Stimulated activated CD4-positive, alpha-beta T cell treated with anti-CD3 and anti-CD28 coated beads, Interleukin-1b, Interleukin-23, amount 100 ng/mL, for 48 hours (primary cell): ENCODE measurements around the gene PHTF1.
"Not testable (repeated sequence)": the region's sequence is repeated elsewhere in the genome, so short reads cannot be mapped to it uniquely, and the experiment has no call there.

Source experiments
- DNase-seq: peaks from one replicate; pipeline ENCODE4 v3.0.0-alpha.2; 2020

PHTF1 gene

GRCh38 chr1:113777561-113777960 is 18.3 kb upstream of the PHTF1 start:
- DNase-seq, result no peak

DNA sequence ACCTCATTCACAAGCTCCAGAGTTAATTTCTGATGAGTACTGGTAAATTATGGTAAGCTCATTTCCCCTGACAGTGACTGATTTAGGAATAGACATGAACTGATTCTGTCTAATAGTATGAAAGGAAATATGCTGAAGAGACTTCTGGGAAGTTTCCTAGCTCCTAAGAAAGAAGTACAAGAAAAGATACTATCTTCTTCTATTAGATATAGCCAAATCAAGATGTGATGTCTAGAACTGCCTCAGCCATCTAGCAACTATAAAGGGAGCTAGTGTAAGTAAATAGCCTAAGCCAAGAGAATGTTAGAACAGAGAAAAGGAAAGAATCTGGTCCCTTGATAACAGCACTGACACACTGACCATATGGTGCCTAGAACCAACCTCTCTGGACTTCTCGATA is 10.7 kb upstream of the PHTF1 start:
- no peak for DNase-seq

DNA sequence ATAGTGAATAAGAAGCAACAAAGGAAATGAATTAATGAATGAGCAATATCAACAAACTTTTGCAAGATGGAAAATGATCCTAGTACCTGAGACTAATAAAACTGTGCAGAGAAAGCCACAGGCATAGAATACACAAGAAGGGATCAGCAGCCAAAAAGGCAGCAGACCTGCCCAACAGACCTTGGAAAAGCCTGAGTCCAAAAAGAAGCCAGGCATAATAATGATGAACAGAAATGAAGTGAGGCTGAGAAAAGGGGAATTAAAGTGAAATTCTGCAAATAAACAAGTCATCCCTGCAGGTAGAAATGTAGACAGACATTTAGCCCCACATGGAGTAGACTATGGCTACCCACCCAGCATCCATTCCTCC is 10.3 kb upstream of the PHTF1 start:
- no peak for DNase-seq

DNA sequence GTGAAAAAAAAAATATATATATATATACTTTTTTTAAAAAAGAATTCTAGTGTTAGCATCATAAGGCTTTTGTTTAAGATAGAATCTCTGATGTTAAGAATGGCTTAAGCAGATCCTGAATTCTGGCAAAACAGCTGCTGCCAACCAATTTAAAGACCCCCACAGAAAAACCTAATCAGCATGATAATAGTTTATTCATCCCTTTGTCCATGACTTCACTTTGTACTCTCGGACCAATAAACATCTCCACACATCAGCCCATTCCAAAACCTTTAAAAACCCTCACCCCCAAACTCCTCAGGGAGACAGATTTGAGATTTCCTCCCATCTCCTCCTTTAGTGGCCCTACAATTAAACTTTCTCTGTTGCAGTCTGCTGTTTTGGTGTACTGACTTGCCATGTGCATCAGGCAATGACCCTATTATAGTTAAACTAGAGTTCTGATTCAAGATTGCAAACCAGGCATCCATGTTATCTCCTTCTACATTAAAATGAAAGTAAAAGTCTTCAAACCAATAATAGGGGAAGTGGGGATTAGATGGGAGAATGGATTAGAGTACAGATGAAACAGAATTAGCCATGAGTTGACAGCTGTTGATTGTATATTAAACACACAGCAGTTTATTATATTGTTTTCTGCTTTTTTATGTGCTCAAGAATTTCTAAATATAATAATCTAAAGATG is 9.8 kb upstream of the PHTF1 start:
- no peak for DNase-seq

DNA sequence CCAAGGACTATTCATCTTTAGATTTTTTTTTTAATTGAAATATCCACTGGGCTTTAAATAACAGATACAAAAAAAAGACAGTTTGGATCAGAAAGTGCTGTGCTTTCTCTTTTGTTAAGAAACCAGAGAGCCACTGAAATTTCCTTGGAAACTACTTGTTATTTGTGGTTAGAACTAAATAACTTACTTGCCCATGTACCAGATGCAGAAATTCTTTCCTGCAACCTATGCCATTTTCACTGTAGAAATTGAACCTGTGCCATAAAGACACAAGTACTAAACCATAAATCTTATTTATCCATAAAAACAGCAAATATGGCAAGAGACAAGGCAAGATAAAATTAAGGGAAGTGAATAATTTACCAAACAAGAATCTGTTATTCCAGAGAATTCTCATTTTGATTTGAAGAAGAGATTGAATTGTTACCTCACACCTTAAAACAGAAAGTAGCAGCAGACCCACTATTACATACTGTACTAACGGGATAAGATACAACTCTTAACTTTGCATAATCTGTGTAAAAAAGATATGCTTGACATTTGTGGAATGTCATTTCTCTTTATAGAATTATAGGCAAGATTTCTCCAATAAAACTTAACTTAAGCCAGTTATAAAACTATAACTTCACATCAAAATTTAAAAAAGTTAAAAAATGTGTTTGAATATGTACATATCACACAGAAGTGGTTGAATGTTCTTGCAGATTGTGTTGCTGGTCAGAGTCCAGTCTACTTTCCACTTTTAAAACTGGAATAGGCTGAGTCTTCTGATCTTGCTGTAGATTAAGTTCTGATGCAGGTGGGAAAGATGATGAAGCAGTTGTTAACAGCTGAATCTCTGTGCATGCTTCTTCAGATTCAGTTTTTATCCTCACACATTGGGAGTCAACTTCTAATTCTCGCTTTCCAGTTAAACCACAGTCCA is 6.3 kb upstream of the PHTF1 start:
- no peak for DNase-seq

DNA sequence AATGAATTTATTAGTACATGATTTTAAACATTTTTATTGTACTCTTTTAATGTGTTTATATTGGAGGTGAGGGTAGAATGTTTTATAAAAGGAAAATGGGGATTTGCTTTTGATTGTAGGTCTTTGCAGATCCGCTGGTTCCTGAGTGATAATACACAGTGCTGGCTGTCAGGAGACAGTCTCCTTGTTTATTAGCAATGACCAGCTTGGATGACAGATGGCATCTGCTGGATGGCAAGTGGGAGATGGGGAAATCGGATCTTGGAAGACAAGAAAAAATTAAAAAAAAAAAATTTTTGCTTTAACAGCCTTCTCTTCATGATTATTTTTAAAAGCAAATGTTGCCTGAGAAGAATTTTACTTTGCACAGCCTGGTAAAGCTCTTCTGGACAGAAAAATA is 4.4 kb upstream of the PHTF1 start:
- no peak for DNase-seq

DNA sequence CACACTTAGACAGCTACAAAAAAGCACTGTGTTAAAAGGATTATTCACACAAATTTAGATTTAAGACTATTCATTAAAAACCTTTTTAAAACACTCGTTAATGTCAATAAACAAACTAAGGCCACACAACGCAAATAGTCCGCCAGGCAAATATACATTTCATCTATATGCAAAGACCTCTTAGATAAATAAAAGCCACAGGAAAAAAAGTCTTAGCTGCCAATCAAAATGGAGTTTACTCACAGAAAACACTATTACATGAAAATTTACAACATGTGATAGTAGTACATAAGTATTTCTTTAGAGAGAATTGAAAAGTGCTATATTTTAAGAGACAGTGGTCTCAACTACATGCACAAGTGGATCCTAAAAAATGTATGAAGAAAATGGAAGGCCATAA is 2.7 kb upstream of the PHTF1 start:
- no peak for DNase-seq

DNA sequence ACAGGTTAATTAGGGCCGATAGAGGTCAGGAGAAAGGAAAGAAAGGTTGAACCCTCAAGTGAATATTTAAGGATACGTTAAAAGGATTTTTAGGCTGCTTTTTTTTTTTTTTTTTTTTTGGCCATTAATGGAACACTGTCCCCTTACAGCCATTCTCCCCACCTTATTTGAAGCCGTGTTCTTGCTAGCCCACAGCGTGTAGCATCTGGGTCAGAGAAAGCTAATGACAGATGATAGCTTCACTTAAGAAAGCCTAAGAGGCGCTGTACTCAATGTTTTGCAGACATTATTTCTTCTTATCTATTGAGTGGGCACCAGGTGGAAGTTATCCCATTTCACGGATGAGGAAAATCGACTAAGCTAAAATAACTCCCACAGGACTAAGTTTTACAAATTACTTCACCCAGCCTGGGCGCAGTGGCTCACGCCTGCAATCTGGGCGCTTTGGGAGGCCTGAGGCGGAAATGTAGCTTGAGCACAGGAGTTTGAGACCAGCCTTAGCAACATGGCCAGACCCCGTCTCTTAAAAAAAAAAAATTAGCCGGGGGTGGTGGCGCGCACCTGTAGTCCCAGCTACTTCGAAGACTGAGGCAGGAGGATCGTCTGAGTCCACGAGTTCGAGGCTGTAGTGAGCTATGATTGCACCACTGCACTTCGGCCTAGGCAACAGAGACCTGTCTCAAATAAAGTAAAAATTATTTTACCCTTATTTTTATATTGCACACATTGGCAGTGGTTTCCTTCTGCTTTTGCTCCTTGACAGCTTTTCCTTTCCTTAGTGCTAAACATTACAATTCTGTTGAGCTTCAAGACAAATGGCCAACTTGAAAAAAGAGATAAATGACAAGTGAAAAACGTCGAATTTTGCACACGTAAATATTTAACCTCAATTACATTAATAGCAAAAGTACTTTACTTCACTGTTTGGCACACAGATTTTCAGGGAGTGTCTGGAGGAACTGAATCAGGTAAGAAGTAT is 1.1 kb upstream of the PHTF1 start:
- DNase-seq, result no peak

DNA sequence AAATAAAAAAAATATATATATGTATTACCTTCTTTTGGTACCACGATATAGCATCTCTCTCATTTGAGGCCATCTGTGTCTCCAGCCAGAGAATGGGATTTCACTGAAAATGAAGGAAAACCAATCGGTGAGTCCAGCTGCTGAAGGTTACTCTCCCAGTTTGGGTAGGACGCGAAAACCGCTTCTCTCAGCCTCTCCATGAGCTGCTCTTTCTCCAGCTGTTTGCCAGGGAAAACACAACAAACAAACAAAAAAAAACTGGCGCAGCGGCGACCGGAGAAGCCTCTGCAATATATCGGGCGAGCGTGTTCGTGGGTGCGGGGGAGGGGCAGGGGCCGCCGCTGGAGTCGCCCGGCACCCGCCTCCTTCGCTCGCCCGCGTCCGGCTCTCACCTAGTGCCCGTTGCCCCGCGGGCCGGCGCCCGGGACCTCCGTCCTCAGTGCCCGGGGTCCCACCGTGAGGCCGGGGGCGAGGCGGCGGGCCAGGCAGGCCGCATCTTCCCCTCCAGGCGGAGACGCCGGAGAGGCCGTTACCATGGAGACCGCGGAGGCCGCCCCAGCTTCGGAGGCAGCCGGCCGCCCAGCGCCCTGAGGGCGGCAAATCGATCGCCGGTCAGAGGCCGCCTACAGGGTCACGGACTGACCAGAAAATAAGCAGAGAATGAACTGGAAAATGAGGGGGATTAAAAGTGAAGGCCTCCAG is 504 bp downstream of the PHTF1 start:
- DNase-seq, result peak; percentile 58

GRCh38 chr1:113756461-113756860 is 2.8 kb downstream of the PHTF1 start:
- DNase-seq, result no peak

- DNase-seq, result not testable (repeated sequence)
These were observed 6.0 kb downstream of the PHTF1 start for GRCh38 chr1:113753333-113753732.

- no peak for DNase-seq
These were observed 7.8 kb downstream of the PHTF1 start for GRCh38 chr1:113751516-113751915.

DNA sequence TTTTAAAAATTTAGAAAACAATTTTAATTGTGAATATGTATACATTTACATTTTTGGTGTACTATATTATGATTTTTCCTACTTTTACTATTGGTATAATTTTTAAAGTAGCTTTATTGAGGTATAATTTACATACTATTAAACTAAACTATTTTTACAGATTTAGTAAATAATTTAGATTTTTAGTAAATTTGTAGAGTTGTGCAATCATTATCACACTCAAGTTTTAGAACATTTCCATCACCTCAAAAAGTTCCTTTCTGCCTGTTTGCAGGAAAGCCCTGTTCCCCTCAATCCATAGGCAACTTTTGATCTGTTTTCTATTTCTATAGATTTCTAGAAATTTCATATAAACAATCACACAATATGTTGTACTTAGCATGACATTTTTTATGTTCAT is 8.2 kb downstream of the PHTF1 start:
- no peak for DNase-seq

DNA sequence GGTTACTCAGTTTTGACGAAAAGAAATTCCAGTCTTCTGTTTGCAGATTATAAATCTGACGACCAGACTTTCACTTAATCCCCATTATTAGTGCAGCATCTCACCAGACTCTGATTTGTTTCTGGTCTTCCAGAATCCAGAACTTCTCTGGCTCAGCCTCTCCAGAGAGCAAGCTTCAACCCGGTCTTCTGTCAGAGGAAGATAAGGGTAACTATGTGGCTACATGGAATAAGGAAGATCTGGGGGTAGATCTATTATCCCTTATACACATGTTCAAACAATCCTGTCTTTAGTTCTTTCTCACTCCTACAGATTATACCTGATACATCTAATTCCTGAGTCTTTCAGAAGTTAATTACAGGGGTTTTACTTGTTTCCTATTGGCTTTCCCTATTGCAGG is 9.9 kb downstream of the PHTF1 start:
- no peak for DNase-seq

GRCh38 chr1:113747376-113747775 is 11.9 kb downstream of the PHTF1 start:
- no peak for DNase-seq

DNA sequence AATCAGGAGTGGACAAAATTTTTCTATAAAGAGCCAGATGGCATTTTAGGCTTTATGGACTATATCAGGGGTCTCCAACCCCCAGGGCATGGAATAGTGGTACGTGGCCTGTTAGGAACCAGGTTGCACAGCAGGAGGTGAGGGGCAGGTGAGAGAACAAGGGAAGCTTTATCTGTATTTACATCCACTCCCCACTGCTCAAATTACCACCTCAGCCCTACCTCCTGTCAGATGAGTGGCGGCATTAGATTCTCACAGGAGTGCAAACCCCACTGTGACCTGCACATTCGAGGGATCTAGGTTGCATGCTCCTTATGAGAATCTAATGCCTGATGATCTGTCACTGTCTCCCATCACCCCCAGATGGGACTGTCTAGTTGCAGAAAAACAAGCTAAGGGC is 13.9 kb downstream of the PHTF1 start:
- DNase-seq, result no peak

DNA sequence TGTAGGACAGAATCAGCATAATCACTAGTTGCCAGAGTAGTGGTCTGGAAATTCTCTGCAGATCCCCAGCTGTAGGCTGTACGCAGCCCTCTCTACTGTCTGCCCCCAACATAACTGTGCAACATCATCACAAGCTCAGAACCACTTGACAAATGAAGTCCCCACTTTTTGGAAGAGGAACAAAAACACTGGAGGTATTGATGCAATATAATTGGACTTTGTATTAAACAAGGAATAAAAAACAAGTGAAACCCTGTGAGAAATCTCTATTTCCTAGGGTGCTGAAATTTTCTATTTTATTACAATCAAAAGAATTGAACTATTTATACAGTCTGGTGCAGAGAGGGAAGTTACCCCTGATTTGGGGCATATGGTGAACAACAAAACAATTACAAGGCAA is 15.2 kb downstream of the PHTF1 start:
- no peak for DNase-seq

GRCh38 chr1:113742515-113742914 is 16.8 kb downstream of the PHTF1 start:
- no peak for DNase-seq

DNA sequence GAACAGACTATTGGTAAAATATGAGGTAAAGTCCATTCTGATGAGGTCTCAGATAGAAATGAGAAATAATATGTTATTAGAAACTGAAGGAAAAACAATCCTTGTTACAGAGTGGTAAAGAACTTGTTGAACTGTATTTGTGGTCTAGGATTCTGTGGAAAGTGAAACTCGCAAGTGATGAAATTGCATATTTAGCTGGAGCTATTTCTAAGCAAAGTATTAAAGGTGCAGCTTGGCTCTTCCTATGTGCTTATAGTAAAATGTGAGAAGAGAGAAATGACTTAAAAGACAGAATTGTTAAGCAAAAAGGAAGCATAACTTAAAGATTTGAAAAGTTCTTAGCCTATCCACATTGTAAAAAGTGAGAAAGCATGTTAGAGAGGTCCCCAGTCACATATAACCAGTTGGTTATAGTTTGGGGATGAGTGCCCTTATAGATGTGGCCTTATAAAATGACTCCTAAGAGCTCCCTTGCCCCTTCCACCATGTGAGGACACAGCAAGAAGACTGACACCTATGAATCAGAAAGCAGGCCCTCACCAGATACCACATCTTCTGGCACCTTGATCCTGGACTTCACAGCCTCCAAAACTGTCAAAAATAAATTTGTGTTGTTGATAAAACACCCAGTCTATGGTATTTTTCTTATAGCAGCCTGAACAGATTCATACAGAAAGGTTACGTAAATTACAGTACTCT is 24.8 kb downstream of the PHTF1 start:
- DNase-seq, result no peak

- DNase-seq, result no peak
These were observed 26.5 kb downstream of the PHTF1 start for GRCh38 chr1:113732802-113733201.

DNA sequence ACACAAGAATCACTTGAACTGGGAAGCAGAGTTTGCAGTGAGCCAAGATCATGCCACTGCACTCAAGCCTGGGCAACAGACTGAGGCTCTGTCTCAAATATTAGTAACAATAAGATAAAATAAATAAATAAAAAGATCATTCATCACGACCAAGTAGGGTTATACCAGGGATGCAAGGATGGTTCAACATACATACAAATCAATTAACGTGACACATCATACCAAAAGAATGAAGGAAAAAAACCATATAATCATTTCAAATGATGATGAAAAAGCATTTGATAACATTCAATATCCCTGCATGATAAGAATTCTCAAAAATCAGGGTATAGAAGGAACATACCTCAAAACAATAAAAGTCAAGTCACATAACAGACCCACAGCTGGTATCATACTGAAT is 38.3 kb downstream of the PHTF1 start:
- no peak for DNase-seq

DNA sequence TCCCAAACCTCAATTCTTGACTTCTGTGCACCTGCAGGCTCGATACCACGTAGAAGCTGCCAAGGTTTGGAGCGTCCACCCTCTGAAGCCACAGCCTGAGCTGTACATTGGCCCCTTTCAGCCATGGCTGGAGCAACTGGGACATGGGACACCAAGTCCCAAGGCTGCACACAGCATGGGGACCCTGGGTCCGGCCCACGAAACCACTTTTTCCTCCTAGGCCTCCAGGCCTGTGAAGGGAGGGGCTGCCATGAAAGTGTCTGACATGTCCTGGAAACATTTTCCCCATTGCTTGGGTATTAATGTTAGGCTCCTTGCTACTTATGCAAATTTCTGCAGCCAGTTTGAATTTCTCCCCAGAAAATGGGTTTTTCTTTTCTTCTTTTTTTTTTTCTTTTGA is 40.7 kb downstream of the PHTF1 start:
- not testable (repeated sequence) for DNase-seq
